GM23248 (cell line): ENCODE data around the gene FREM1.

ENCODE experiments used
- EZH2 ChIP-seq: fragments of 200-600 bp; sonication (generic); IDR thresholded peaks from 2 replicates; pipeline ENCODE4 v1.6.1; 2018; ENCODE audit warnings: antibody characterized with exemption, mild to moderate bottlenecking; ENCODE audit not compliant: insufficient read depth, poor library complexity, severe bottlenecking
- EZH2phosphoT487 ChIP-seq: fragments of 200-600 bp; sonication (generic); IDR thresholded peaks from 2 replicates; pipeline ENCODE4 v1.6.1; 2018; ENCODE audit warnings: antibody characterized with exemption, moderate library complexity, mild to moderate bottlenecking, low read depth; ENCODE audit not compliant: insufficient read depth

- TF ChIP-seq EZH2, result no peak
- no peak for TF ChIP-seq EZH2phosphoT487
These were observed 161.9 kb downstream of the FREM1 start for GRCh38 chr9:14748373-14748772.
